Measurements from ENCODE around the gene GALK1. TPM values are rescaled to one million over a fixed set of nuclear protein-coding genes. Genes with fewer than 3 reads are reported as not detected.

GALK1 gene
- total RNA-seq, 1 donor from 2014 or later = 13.4 TPM

DNA sequence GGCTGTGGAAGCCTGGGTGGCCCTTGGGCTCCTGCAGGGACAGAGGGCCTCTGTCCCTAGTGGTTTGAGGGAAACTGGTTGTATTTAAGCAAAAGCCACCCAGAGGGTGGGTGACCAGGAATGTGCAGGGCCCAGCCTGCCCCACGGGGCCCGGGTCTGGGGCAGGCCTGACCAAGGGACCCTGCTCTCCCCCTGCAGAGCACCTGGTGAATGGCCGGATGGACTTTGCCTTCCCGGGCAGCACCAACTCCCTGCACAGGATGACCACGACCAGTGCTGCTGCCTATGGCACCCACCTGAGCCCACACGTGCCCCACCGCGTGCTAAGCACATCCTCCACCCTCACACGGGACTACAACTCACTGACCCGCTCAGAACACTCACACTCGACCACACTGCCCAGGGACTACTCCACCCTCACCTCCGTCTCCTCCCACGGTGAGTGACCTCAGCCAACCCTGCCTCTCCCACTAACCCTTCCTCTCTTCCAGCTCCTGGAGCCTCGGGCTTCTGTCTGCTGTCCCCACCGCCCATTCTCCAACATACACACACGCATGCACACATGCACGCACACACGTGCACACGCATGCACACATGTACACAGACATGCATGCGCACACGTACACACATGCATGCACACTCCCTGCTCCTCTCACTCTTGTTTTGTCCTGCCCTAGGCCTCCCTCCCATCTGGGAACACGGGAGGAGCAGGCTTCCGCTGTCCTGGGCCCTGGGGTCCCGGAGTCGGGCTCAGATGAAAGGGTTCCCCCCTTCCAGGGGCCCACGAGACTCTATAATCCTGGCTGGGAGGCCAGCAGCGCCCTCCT lies 10.4 kb downstream of the GALK1 start:
- no peaks in the 10 kb centered on the region for H3K27me3 ChIP-seq (ENCODE audit: control insufficient read depth, insufficient read depth, low read length)
- H3K36me3 ChIP-seq (ENCODE audit: control insufficient read depth, insufficient read depth, low read length) = peaks cover 72% of the 10 kb centered on the region
- FAIRE-seq = peak; percentile 52
- no peak overlapping the region for H3K4me3 ChIP-seq (ENCODE audit: low read depth, low read length)
- no peak for DNase-seq (ENCODE audit: low read depth)
- TF ChIP-seq, protein P1, sequence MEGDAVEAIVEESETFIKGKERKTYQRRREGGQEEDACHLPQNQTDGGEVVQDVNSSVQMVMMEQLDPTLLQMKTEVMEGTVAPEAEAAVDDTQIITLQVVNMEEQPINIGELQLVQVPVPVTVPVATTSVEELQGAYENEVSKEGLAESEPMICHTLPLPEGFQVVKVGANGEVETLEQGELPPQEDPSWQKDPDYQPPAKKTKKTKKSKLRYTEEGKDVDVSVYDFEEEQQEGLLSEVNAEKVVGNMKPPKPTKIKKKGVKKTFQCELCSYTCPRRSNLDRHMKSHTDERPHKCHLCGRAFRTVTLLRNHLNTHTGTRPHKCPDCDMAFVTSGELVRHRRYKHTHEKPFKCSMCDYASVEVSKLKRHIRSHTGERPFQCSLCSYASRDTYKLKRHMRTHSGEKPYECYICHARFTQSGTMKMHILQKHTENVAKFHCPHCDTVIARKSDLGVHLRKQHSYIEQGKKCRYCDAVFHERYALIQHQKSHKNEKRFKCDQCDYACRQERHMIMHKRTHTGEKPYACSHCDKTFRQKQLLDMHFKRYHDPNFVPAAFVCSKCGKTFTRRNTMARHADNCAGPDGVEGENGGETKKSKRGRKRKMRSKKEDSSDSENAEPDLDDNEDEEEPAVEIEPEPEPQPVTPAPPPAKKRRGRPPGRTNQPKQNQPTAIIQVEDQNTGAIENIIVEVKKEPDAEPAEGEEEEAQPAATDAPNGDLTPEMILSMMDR (IDR thresholded peaks at IDR 0.05; ENCODE audit: insufficient read depth, low read length, severe bottlenecking) = no peak

- no peaks in the 10 kb centered on the region for H3K27me3 ChIP-seq (ENCODE audit: control insufficient read depth, insufficient read depth, low read length)
- H3K36me3 ChIP-seq (ENCODE audit: control insufficient read depth, insufficient read depth, low read length) = peaks cover 78% of the 10 kb centered on the region
- TF ChIP-seq, protein P1 (IDR thresholded peaks at IDR 0.05; ENCODE audit: insufficient read depth, low read length, severe bottlenecking) = no peak
- FAIRE-seq = no peak
- H3K4me3 ChIP-seq (ENCODE audit: low read depth, low read length) = no peak overlapping the region
- DNase-seq (ENCODE audit: low read depth) = no peak
Observed at GRCh38 chr17:75753514-75754377, 11.2 kb downstream of the GALK1 start.

GRCh38 chr17:75752802-75753513 lies 12.0 kb downstream of the GALK1 start:
- H3K36me3 ChIP-seq (ENCODE audit: control insufficient read depth, insufficient read depth, low read length) = peaks cover 80% of the 10 kb centered on the region
- no peak for FAIRE-seq
- no peaks in the 10 kb centered on the region for H3K27me3 ChIP-seq (ENCODE audit: control insufficient read depth, insufficient read depth, low read length)
- TF ChIP-seq, protein P1 (IDR thresholded peaks at IDR 0.05; ENCODE audit: insufficient read depth, low read length, severe bottlenecking) = no peak
- H3K4me3 ChIP-seq (ENCODE audit: low read depth, low read length) = no peak overlapping the region
- no peak for DNase-seq (ENCODE audit: low read depth)

DNA sequence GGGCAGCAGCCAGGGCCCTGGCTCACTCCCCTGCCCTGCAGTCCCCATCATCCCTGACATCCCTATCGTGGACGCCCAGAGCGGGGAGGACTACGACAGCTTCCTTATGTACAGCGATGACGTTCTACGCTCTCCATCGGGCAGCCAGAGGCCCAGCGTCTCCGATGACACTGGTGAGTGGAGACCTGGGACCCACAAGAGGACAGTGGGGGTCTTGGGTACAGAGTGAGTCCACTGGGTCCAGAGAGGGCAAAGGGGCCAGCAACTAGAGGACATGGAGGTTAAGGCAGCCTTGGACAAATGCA lies 12.6 kb downstream of the GALK1 start:
- TF ChIP-seq, protein P1 (IDR thresholded peaks at IDR 0.05; ENCODE audit: insufficient read depth, low read length, severe bottlenecking) = no peak
- Histone ChIP-seq H3K36me3 (ENCODE audit: control insufficient read depth, insufficient read depth, low read length) (peaks cover 78% of the 10 kb centered on the region), H3K4me3 (ENCODE audit: low read depth, low read length) (no peak overlapping the region), H3K27me3 (ENCODE audit: control insufficient read depth, insufficient read depth, low read length) (no peaks in the 10 kb centered on the region)
- DNase-seq (ENCODE audit: low read depth) (no peak), FAIRE-seq (no peak)

DNA sequence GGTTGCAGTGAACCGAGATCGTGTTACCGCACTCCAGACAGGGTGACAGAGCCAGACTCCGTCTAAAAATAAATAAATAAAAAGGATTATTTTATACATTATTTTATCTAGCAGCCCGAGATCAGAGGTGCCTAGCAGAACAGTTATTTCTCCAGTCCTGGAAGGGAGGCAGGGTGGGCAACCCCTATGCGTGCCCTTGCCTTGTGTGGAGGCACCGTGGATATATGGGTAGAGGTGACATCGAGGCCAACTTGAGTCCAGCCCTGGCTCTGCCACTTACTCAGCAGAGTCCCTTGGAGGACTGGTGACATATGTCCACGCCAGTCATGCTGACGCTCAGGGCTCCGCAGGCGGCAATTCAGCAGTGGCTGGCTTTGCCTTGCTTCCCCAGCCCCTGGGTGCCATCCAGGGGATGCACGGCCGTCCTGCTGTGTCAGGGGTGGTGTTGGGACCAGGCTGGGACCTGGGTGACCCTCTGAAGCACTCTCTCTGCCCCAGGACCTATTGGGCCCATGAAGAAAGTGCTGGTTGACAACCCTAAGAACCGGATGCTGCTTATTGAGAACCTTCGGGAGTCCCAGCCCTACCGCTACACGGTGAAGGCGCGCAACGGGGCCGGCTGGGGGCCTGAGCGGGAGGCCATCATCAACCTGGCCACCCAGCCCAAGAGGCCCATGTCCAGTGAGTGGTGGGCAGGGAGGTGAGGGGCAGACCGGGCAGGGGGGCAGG lies 13.2 kb downstream of the GALK1 start:
- H3K4me3 ChIP-seq (ENCODE audit: low read depth, low read length) = no peak overlapping the region
- peaks cover 72% of the 10 kb centered on the region for H3K36me3 ChIP-seq (ENCODE audit: control insufficient read depth, insufficient read depth, low read length)
- TF ChIP-seq, protein P1 (IDR thresholded peaks at IDR 0.05; ENCODE audit: insufficient read depth, low read length, severe bottlenecking) = no peak
- FAIRE-seq (no peak), DNase-seq (ENCODE audit: low read depth) (no peak)
- H3K27me3 ChIP-seq (ENCODE audit: control insufficient read depth, insufficient read depth, low read length) = no peaks in the 10 kb centered on the region
